H1 (cell line): Measurements from ENCODE around the gene RPS6KL1. TPM values are rescaled to one million over a fixed set of nuclear protein-coding genes. Genes with fewer than 3 reads are reported as not detected.

ENCODE experiments used
- CBX8 ChIP-seq: fragments of 300-800, 300-1000 bp; sonication (generic); IDR thresholded peaks from 2 replicates; pipeline ENCODE4 v1.7.1; 2016; ENCODE audit warnings: low read depth, low read length, borderline replicate concordance
- CHD1 ChIP-seq: IDR thresholded peaks from 2 replicates; pipeline ENCODE4 v1.6.1; 2012; ENCODE audit warnings: low read depth, low read length, improper control_type of control experiment
- JUN ChIP-seq: IDR thresholded peaks from 2 replicates; pipeline ENCODE4 v1.6.1; 2011; ENCODE audit warnings: low read depth, mild to moderate bottlenecking, improper control_type of control experiment, low read length
- NRF1 ChIP-seq: IDR thresholded peaks from 2 replicates; pipeline ENCODE4 v1.6.1; 2011; ENCODE audit warnings: mild to moderate bottlenecking, low read depth, low read length, improper control_type of control experiment
- POLR2A ChIP-seq, 2 experiments: IDR thresholded peaks; 1 replicate in 1 of 2; 2 replicates in 1 of 2; pipeline ENCODE4 v1.6.1; 2011; ENCODE audit warnings: low read depth in 2 of 2, low read length in 2 of 2, mild to moderate bottlenecking in 2 of 2; ENCODE audit errors: control extremely low read depth in 1 of 2
- POU5F1 ChIP-seq: IDR thresholded peaks from 2 replicates; pipeline ENCODE4 v1.6.1; 2011; ENCODE audit warnings: low read depth, mild to moderate bottlenecking, low read length, moderate library complexity
- RAD21 ChIP-seq, 2 experiments: IDR thresholded peaks in 1 of 2; conservative IDR thresholded peaks in 1 of 2; 2 replicates each; pipeline ENCODE4 v1.6.1; 2011; ENCODE audit warnings: low read depth in 2 of 2, low read length in 2 of 2, improper control_type of control experiment in 1 of 2, inconsistent platforms in 1 of 2, mild to moderate bottlenecking in 1 of 2, moderate library complexity in 1 of 2
- SAP30 ChIP-seq: fragments of 300-600 bp; sonication (generic); IDR thresholded peaks from 2 replicates; pipeline ENCODE4 v1.7.1; 2012; ENCODE audit warnings: low read length, moderate library complexity, mild to moderate bottlenecking, inconsistent platforms; ENCODE audit not compliant: insufficient read depth, insufficient replicate concordance
- SRF ChIP-seq: IDR thresholded peaks from 2 replicates; pipeline ENCODE4 v1.6.1; 2011; ENCODE audit warnings: mild to moderate bottlenecking, low read depth, low read length, moderate library complexity
- TAF1 ChIP-seq: IDR thresholded peaks from 2 replicates; pipeline ENCODE4 v1.6.1; 2011; ENCODE audit warnings: mild to moderate bottlenecking, low read depth, low read length
- polyA plus RNA-seq, 7 experiments: library from polyadenylated mRNA; depleted of rRNA in 3 of 7; stranded (reverse) in 5 of 7; unstranded in 2 of 7; fragments of >200 nt in 5 of 7; fragments of 200-250 nt in 2 of 7; gene quantifications; 1 replicate in 5 of 7; 2 replicates in 1 of 7; 4 replicates in 1 of 7; pipeline versions ENCODE4 v1.2.1 to v1.2.3, GENCODE V29; 2011 to 2013; ENCODE audit warnings: missing spikeins in 2 of 7, mixed read lengths in 2 of 7
- total RNA-seq: library from RNA; stranded (reverse); fragmentation: NEBNext Ultra II Directional; extraction: Animal tissue kit (Norgen Biotek cat#: 25700); gene quantifications from 2 replicates; pipeline ENCODE4 v1.2.1, GENCODE V29; 2021
- TF ChIP-seq, protein P1 (sequence below): fragments of 300-600 bp; sonication (generic); IDR thresholded peaks from 2 replicates; pipeline ENCODE4 v1.7.1; 2012; ENCODE audit warnings: low read length, moderate library complexity, mild to moderate bottlenecking, inconsistent platforms; ENCODE audit not compliant: insufficient replicate concordance

RPS6KL1 gene
- total and polyA plus RNA-seq, 2 of the 8 experiments (the other 6 are each of a cell fraction or from before 2014, with no cell fraction given): 9.8 to 13.8 TPM

DNA sequence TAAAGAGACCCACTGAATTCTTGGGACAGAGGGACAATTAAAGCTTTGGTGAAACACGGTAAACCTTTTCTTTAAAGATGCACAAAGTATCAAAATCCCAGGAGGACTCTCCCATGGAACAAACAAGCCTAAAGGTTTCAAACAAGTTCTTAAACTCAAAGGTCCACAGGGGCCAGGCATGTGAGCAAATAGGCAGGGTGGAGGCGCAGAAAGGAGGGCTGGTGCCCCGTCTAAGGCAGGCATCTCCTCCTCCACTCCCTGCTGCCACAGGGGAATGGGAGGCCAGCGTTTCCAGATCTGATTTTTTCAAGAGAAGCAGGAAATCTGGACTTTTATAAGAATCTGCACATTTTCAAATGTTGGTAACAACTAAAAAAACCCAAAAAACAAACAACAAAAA, 7.6 kb downstream of the RPS6KL1 start (continued):
- TF ChIP-seq, protein P1, sequence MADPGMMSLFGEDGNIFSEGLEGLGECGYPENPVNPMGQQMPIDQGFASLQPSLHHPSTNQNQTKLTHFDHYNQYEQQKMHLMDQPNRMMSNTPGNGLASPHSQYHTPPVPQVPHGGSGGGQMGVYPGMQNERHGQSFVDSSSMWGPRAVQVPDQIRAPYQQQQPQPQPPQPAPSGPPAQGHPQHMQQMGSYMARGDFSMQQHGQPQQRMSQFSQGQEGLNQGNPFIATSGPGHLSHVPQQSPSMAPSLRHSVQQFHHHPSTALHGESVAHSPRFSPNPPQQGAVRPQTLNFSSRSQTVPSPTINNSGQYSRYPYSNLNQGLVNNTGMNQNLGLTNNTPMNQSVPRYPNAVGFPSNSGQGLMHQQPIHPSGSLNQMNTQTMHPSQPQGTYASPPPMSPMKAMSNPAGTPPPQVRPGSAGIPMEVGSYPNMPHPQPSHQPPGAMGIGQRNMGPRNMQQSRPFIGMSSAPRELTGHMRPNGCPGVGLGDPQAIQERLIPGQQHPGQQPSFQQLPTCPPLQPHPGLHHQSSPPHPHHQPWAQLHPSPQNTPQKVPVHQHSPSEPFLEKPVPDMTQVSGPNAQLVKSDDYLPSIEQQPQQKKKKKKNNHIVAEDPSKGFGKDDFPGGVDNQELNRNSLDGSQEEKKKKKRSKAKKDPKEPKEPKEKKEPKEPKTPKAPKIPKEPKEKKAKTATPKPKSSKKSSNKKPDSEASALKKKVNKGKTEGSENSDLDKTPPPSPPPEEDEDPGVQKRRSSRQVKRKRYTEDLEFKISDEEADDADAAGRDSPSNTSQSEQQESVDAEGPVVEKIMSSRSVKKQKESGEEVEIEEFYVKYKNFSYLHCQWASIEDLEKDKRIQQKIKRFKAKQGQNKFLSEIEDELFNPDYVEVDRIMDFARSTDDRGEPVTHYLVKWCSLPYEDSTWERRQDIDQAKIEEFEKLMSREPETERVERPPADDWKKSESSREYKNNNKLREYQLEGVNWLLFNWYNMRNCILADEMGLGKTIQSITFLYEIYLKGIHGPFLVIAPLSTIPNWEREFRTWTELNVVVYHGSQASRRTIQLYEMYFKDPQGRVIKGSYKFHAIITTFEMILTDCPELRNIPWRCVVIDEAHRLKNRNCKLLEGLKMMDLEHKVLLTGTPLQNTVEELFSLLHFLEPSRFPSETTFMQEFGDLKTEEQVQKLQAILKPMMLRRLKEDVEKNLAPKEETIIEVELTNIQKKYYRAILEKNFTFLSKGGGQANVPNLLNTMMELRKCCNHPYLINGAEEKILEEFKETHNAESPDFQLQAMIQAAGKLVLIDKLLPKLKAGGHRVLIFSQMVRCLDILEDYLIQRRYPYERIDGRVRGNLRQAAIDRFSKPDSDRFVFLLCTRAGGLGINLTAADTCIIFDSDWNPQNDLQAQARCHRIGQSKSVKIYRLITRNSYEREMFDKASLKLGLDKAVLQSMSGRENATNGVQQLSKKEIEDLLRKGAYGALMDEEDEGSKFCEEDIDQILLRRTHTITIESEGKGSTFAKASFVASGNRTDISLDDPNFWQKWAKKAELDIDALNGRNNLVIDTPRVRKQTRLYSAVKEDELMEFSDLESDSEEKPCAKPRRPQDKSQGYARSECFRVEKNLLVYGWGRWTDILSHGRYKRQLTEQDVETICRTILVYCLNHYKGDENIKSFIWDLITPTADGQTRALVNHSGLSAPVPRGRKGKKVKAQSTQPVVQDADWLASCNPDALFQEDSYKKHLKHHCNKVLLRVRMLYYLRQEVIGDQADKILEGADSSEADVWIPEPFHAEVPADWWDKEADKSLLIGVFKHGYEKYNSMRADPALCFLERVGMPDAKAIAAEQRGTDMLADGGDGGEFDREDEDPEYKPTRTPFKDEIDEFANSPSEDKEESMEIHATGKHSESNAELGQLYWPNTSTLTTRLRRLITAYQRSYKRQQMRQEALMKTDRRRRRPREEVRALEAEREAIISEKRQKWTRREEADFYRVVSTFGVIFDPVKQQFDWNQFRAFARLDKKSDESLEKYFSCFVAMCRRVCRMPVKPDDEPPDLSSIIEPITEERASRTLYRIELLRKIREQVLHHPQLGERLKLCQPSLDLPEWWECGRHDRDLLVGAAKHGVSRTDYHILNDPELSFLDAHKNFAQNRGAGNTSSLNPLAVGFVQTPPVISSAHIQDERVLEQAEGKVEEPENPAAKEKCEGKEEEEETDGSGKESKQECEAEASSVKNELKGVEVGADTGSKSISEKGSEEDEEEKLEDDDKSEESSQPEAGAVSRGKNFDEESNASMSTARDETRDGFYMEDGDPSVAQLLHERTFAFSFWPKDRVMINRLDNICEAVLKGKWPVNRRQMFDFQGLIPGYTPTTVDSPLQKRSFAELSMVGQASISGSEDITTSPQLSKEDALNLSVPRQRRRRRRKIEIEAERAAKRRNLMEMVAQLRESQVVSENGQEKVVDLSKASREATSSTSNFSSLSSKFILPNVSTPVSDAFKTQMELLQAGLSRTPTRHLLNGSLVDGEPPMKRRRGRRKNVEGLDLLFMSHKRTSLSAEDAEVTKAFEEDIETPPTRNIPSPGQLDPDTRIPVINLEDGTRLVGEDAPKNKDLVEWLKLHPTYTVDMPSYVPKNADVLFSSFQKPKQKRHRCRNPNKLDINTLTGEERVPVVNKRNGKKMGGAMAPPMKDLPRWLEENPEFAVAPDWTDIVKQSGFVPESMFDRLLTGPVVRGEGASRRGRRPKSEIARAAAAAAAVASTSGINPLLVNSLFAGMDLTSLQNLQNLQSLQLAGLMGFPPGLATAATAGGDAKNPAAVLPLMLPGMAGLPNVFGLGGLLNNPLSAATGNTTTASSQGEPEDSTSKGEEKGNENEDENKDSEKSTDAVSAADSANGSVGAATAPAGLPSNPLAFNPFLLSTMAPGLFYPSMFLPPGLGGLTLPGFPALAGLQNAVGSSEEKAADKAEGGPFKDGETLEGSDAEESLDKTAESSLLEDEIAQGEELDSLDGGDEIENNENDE: no peak
- TF ChIP-seq POU5F1 (no peak), CBX8 (no peak), RAD21 (IDR thresholded peaks at IDR 0.05 in 1 of 2, conservative IDR thresholded peaks at IDR 0.05 in 1 of 2; ENCODE audit: low read depth in 2 of 2, low read length in 2 of 2) (no peak), JUN (no peak), TAF1 (no peak), SRF (no peak), CHD1 (no peak), NRF1 (no peak), POLR2A (IDR thresholded peaks at IDR 0.05; ENCODE audit: control extremely low read depth in 1 of 2, low read depth in 2 of 2, low read length in 2 of 2) (no peak), SAP30 (no peak)
